ENCODE results near the gene DHRS2. TPM values are rescaled to one million over a fixed set of nuclear protein-coding genes. Genes with fewer than 3 reads are reported as not detected.

The DHRS2 gene
- total RNA-seq, 2 donors from 2014 or later = not detected

- no peaks in the 10 kb centered on the region for H3K27me3 ChIP-seq
- TF ChIP-seq, protein P1, sequence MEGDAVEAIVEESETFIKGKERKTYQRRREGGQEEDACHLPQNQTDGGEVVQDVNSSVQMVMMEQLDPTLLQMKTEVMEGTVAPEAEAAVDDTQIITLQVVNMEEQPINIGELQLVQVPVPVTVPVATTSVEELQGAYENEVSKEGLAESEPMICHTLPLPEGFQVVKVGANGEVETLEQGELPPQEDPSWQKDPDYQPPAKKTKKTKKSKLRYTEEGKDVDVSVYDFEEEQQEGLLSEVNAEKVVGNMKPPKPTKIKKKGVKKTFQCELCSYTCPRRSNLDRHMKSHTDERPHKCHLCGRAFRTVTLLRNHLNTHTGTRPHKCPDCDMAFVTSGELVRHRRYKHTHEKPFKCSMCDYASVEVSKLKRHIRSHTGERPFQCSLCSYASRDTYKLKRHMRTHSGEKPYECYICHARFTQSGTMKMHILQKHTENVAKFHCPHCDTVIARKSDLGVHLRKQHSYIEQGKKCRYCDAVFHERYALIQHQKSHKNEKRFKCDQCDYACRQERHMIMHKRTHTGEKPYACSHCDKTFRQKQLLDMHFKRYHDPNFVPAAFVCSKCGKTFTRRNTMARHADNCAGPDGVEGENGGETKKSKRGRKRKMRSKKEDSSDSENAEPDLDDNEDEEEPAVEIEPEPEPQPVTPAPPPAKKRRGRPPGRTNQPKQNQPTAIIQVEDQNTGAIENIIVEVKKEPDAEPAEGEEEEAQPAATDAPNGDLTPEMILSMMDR (IDR thresholded peaks at IDR 0.05) = no peak
- no peaks in the 10 kb centered on the region for H3K36me3 ChIP-seq
- peaks cover 0 to 5% of the 10 kb centered on the region in 2 donors for H3K9me3 ChIP-seq
- H3K4me3 ChIP-seq = no peak overlapping the region
- no peaks in the 10 kb centered on the region for H3K4me1 ChIP-seq
- DNase-seq (ENCODE audit: low spot score) = no peak
- no peak overlapping the region for H3K27ac ChIP-seq
These were observed 35.4 kb upstream of the DHRS2 start for GRCh38 chr14:23600806-23601205.

GRCh38 chr14:23601424-23601823, 34.7 kb upstream of the DHRS2 start:
- H3K27ac ChIP-seq = no peak overlapping the region
- H3K36me3 ChIP-seq = no peaks in the 10 kb centered on the region
- no peak for DNase-seq (ENCODE audit: low spot score)
- TF ChIP-seq, protein P1 (IDR thresholded peaks at IDR 0.05) = no peak
- H3K4me3 ChIP-seq = no peak overlapping the region
- H3K27me3 ChIP-seq = no peaks in the 10 kb centered on the region
- H3K9me3 ChIP-seq = peaks cover 0 to 5% of the 10 kb centered on the region in 2 donors
- no peaks in the 10 kb centered on the region for H3K4me1 ChIP-seq

GRCh38 chr14:23601845-23602180, 34.4 kb upstream of the DHRS2 start:
- H3K27ac ChIP-seq = no peak overlapping the region
- TF ChIP-seq, protein P1 (IDR thresholded peaks at IDR 0.05) = no peak
- no peak overlapping the region for H3K4me3 ChIP-seq
- no peaks in the 10 kb centered on the region for H3K36me3 ChIP-seq
- H3K9me3 ChIP-seq = peaks cover 0 to 5% of the 10 kb centered on the region in 2 donors
- no peaks in the 10 kb centered on the region for H3K27me3 ChIP-seq
- DNase-seq (ENCODE audit: low spot score) = no peak
- no peaks in the 10 kb centered on the region for H3K4me1 ChIP-seq

- peaks cover 0 to 5% of the 10 kb centered on the region in 2 donors for H3K9me3 ChIP-seq
- H3K27ac ChIP-seq = no peak overlapping the region
- H3K4me3 ChIP-seq = no peak overlapping the region
- no peaks in the 10 kb centered on the region for H3K27me3 ChIP-seq
- DNase-seq (ENCODE audit: low spot score) = no peak
- no peaks in the 10 kb centered on the region for H3K36me3 ChIP-seq
- no peaks in the 10 kb centered on the region for H3K4me1 ChIP-seq
- TF ChIP-seq, protein P1 (IDR thresholded peaks at IDR 0.05) = no peak
These were observed 33.7 kb upstream of the DHRS2 start for GRCh38 chr14:23602181-23603095.

GRCh38 chr14:23603103-23603502, 33.1 kb upstream of the DHRS2 start:
- H3K36me3 ChIP-seq = no peaks in the 10 kb centered on the region
- H3K27ac ChIP-seq = no peak overlapping the region
- no peaks in the 10 kb centered on the region for H3K4me1 ChIP-seq
- no peak overlapping the region for H3K4me3 ChIP-seq
- no peak for DNase-seq (ENCODE audit: low spot score)
- TF ChIP-seq, protein P1 (IDR thresholded peaks at IDR 0.05) = no peak
- peaks cover 0 to 5% of the 10 kb centered on the region in 2 donors for H3K9me3 ChIP-seq
- H3K27me3 ChIP-seq = no peaks in the 10 kb centered on the region
